ENCODE results near the gene DENND1A. TPM values are rescaled to one million over a fixed set of nuclear protein-coding genes. Genes with fewer than 3 reads are reported as not detected.
A peak's percentile ranks its signal among the peaks of the same experiment; 100 is the strongest.
"Not testable (repeated sequence)": the region's sequence is repeated elsewhere in the genome, so short reads cannot be mapped to it uniquely, and the experiment has no call there.

DENND1A gene
- total RNA-seq, 2 donors from 2014 or later = 18.9 to 26.8 TPM

GRCh38 chr9:123942542-123942941 is 12.6 kb upstream of the DENND1A start:
- Histone ChIP-seq H3K9me3 (no peaks in the 10 kb centered on the region), H3K36me3 (no peaks in the 10 kb centered on the region), H3K4me3 (no peak overlapping the region), H3K27me3 (replicated peaks; ENCODE audit: insufficient read depth) (no peaks in the 10 kb centered on the region), H3K4me1 (replicated peaks) (no peaks in the 10 kb centered on the region), H3K27ac (no peak overlapping the region)
- WGBS = 84% methylated on average over 10 of the region's 10 CpGs
- DNase-seq (ENCODE audit: low spot score) = no peak
- intact Hi-C loops (cut with DNase I) = no loop called here
- TF ChIP-seq CTCF (IDR thresholded peaks at IDR 0.05) (no peak), POLR2AphosphoS5 (IDR thresholded peaks at IDR 0.05) (no peak), POLR2A (IDR thresholded peaks at IDR 0.05) (no peak)

- H3K27me3 ChIP-seq (replicated peaks; ENCODE audit: insufficient read depth) = no peaks in the 10 kb centered on the region
- DNase-seq (ENCODE audit: low spot score) = peak; percentile 46
- TF ChIP-seq POLR2AphosphoS5 (IDR thresholded peaks at IDR 0.05) (peak; percentile 44), CTCF (IDR thresholded peaks at IDR 0.05) (no peak), POLR2A (IDR thresholded peaks at IDR 0.05) (no peak)
- intact Hi-C loops (cut with DNase I) = no loop called here
- no peaks in the 10 kb centered on the region for H3K36me3 ChIP-seq
- no peak overlapping the region for H3K4me3 ChIP-seq
- 74% methylated on average over 7 of the region's 7 CpGs for WGBS
- no peaks in the 10 kb centered on the region for H3K9me3 ChIP-seq
- no peaks in the 10 kb centered on the region for H3K4me1 ChIP-seq (replicated peaks)
- no peak overlapping the region for H3K27ac ChIP-seq
These were observed 11.7 kb upstream of the DENND1A start for GRCh38 chr9:123941524-123942070.

- no peaks in the 10 kb centered on the region for H3K27me3 ChIP-seq (replicated peaks; ENCODE audit: insufficient read depth)
- 70% methylated on average over 8 of the region's 8 CpGs for WGBS
- no peaks in the 10 kb centered on the region for H3K9me3 ChIP-seq
- no peak for DNase-seq (ENCODE audit: low spot score)
- H3K4me1 ChIP-seq (replicated peaks) = no peaks in the 10 kb centered on the region
- no peak for TF ChIP-seq CTCF (IDR thresholded peaks at IDR 0.05)
- no peak overlapping the region for H3K27ac ChIP-seq
- intact Hi-C loops (cut with DNase I) = no loop called here
- no peak overlapping the region for H3K4me3 ChIP-seq
- H3K36me3 ChIP-seq = no peaks in the 10 kb centered on the region
These were observed 11.0 kb upstream of the DENND1A start for GRCh38 chr9:123940721-123941523.

- intact Hi-C loops (cut with DNase I) = no loop called here
- no peak for DNase-seq (ENCODE audit: low spot score)
- Histone ChIP-seq H3K27me3 (replicated peaks; ENCODE audit: insufficient read depth) (no peaks in the 10 kb centered on the region), H3K36me3 (no peaks in the 10 kb centered on the region), H3K27ac (no peak overlapping the region), H3K4me3 (no peak overlapping the region), H3K9me3 (no peaks in the 10 kb centered on the region), H3K4me1 (replicated peaks) (no peaks in the 10 kb centered on the region)
- WGBS = 91% methylated on average over 5 of the region's 5 CpGs
- TF ChIP-seq CTCF (IDR thresholded peaks at IDR 0.05) (no peak), POLR2A (IDR thresholded peaks at IDR 0.05) (no peak), POLR2AphosphoS5 (IDR thresholded peaks at IDR 0.05) (no peak)
These were observed 8.5 kb upstream of the DENND1A start for GRCh38 chr9:123938401-123938800.

GRCh38 chr9:123936575-123936974 is 6.6 kb upstream of the DENND1A start:
- H3K4me1 ChIP-seq (replicated peaks); DNase-seq (ENCODE audit: low spot score); H3K4me3 ChIP-seq; H3K9me3 ChIP-seq; H3K27ac ChIP-seq; intact Hi-C loops (cut with DNase I); H3K36me3 ChIP-seq; H3K27me3 ChIP-seq (replicated peaks; ENCODE audit: insufficient read depth): not testable (repeated sequence)
- 89% methylated on average over 3 of the region's 3 CpGs for WGBS
